BE2C (cell line): ENCODE data around the gene ASIC2.

Source experiments
- DNase-seq: peaks from one replicate; pipeline ENCODE4 v3.0.0-alpha.2; 2020
- H3K27me3 ChIP-seq: fragments of 250-450 bp; sonication (Bioruptor Pico); 2 replicates; pipeline ENCODE4 v1.5.1; 2020; ENCODE audit warnings: mild to moderate bottlenecking
- H3K36me3 ChIP-seq: fragments of 250-450 bp; sonication (Bioruptor Pico); 2 replicates; pipeline ENCODE4 v1.5.1; 2020; ENCODE audit warnings: mild to moderate bottlenecking
- H3K4me1 ChIP-seq: fragments of 250-450 bp; sonication (Bioruptor Pico); 2 replicates; pipeline ENCODE4 v1.5.1; 2020
- H3K4me3 ChIP-seq: 2 replicates; pipeline ENCODE4 v1.5.1; 2011; ENCODE audit warnings: low read depth, low read length
- H3K9me3 ChIP-seq: fragments of 250-450 bp; sonication (Bioruptor Pico); 2 replicates; pipeline ENCODE4 v1.5.1; 2020
- TF ChIP-seq, protein P1 (sequence below): IDR thresholded peaks from 2 replicates; pipeline ENCODE4 v1.5.1; 2012; ENCODE audit warnings: mild to moderate bottlenecking, low read depth, low read length

ASIC2 gene

DNA sequence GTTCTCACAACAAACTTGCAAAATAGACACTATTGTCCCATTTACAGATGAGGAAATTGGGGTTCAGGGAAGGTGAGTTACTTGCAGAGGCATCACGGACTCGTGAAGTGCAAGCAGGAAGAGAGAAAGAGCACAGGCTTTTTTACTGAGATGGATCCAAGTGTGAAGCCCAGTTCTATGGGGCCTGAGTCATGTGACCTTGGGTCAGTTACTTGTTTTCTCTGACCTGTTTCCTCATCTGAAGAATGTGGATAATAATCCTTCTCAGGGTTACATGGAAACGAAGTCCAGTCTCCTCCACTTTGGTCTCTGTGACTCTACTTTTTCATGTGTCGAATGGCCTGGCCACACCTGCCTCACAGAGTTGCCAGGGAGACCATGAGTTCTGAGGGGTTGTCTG lies 167.0 kb downstream of the ASIC2 start:
- no peak for DNase-seq
- TF ChIP-seq, protein P1, sequence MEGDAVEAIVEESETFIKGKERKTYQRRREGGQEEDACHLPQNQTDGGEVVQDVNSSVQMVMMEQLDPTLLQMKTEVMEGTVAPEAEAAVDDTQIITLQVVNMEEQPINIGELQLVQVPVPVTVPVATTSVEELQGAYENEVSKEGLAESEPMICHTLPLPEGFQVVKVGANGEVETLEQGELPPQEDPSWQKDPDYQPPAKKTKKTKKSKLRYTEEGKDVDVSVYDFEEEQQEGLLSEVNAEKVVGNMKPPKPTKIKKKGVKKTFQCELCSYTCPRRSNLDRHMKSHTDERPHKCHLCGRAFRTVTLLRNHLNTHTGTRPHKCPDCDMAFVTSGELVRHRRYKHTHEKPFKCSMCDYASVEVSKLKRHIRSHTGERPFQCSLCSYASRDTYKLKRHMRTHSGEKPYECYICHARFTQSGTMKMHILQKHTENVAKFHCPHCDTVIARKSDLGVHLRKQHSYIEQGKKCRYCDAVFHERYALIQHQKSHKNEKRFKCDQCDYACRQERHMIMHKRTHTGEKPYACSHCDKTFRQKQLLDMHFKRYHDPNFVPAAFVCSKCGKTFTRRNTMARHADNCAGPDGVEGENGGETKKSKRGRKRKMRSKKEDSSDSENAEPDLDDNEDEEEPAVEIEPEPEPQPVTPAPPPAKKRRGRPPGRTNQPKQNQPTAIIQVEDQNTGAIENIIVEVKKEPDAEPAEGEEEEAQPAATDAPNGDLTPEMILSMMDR: no peak
- peaks cover 9% of the 10 kb centered on the region for H3K27me3 ChIP-seq
- H3K9me3 ChIP-seq: no peaks in the 10 kb centered on the region
- no peaks in the 10 kb centered on the region for H3K36me3 ChIP-seq
- H3K4me3 ChIP-seq: no peak overlapping the region
- no peaks in the 10 kb centered on the region for H3K4me1 ChIP-seq

DNA sequence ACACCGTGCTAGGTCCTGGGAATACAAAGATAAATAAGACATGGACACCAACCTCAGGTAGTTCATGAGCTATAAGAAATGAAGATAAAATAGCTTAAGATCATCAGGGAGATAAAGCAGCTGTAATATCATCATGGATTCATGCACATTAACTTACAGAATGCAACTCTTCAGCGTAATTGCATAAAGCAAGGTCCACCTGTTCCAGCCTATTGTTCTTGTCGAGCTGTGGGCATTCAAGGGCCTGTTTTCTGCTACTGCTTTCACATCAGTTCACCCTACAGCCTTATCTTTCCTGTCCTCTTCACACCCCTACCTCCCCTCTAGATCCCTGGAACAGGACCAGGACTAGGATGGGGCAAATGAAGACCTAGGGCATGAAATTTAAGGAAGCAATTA lies 167.5 kb downstream of the ASIC2 start:
- Histone ChIP-seq H3K9me3 (no peaks in the 10 kb centered on the region), H3K4me1 (no peaks in the 10 kb centered on the region)
- TF ChIP-seq, protein P1: no peak

DNA sequence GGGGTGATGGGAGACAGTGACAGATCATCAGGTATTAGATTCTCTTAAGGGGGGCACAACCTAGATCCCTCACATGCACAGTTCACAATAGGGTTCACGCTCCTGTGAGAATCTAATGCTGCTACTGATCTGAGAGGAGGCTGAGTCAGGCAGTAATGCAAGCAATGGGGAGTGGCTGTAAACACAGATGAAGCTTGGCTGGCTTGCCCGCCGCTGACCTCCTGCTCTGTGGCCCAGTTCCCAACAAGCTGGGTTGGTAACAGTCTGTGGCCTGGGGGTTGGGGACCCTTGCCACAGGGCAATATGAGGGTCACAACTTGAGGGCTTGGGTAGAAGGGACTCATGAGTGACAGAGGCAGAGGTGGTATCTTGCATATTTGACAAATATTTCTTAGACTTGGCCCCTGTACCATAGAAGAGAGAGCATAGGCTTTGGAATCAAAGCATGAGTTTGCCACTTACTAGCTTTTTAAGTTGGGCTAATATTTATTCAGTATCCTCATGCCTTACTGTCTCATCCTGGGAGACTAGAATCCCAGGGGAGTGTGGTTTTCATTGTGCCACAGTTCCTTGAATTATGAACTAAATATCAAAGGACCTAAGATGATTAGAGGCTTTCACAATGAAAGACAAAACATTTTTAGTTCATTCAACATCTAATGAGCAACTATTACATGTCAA lies 168.1 kb downstream of the ASIC2 start:
- TF ChIP-seq, protein P1: no peak
- Histone ChIP-seq H3K9me3 (no peaks in the 10 kb centered on the region), H3K36me3 (no peaks in the 10 kb centered on the region), H3K4me3 (no peak overlapping the region), H3K4me1 (no peaks in the 10 kb centered on the region), H3K27me3 (peaks cover 5% of the 10 kb centered on the region)
- DNase-seq: no peak

More for the DNA sequence above, 167.5 kb downstream of the ASIC2 start:
- peaks cover 9% of the 10 kb centered on the region for H3K27me3 ChIP-seq
- DNase-seq: no peak
- H3K36me3 ChIP-seq: no peaks in the 10 kb centered on the region
- H3K4me3 ChIP-seq: no peak overlapping the region

DNA sequence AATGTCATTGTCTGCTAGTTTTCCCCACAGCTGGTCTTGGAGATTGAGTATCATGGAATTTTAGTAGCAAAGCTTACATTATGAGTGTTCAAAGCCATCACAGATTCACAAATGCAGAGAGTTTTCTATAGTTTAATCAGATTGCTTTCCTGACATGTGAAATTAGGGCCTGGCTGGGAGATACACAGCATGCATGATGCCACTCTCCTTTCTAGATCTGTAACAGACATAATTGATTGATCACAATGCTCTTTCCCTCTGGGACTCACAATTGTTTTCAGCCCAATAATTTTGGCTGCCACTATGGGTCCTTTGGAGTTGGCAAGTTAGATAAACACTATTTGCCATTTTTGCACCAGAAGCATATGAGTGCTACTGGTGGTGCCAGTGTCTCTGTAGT lies 168.9 kb downstream of the ASIC2 start:
- TF ChIP-seq, protein P1: no peak
- H3K27me3 ChIP-seq: peaks cover 2% of the 10 kb centered on the region; the same call in 1 of the 2 replicates
- no peak overlapping the region for H3K4me3 ChIP-seq
- no peaks in the 10 kb centered on the region for H3K36me3 ChIP-seq
- DNase-seq: no peak
- H3K9me3 ChIP-seq: no peaks in the 10 kb centered on the region
- no peaks in the 10 kb centered on the region for H3K4me1 ChIP-seq

DNA sequence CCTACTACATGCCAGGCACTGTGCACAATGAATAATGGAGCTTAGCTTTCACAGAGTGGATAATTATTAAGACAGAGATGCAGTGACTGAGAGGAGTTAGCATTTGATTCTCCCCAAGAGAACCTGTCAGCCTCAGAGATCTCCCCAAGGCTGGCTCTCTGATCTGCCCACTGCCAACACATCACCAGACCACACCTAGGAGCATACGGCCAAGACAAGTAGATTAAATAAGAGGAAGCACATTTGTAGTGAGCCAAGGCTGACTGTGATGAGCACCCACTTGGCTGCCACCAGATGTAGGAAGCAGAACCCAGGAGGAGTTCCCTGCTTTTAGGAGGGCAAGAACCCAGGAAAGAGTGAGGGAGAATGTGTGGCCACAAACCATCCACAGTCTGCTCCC lies 171.3 kb downstream of the ASIC2 start:
- Histone ChIP-seq H3K4me3 (no peak overlapping the region), H3K9me3 (no peaks in the 10 kb centered on the region), H3K36me3 (no peaks in the 10 kb centered on the region)

DNA sequence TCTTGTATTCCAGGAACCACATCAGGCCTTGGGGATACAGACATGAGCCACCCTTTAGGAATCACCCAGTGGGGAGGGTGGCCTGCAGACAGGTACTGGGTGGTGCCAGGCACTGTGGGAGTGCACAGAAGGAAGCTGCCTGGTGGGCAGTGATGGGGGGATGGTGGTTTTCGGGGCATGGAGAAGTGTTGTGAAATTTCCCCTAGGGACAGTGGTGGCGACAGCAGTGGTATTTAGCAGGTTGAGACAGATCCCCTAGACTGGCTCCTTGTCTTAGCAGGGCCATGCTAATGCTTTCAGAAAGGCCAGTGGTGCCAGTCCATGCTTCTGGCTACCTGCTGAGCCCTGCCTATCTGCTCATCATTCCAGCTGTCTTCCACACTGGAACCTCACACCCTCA lies 171.8 kb downstream of the ASIC2 start:
- H3K9me3 ChIP-seq: no peaks in the 10 kb centered on the region
- no peak for DNase-seq
- H3K27me3 ChIP-seq: peaks cover 2% of the 10 kb centered on the region; the same call in 1 of the 2 replicates
- TF ChIP-seq, protein P1: no peak
- no peak overlapping the region for H3K4me3 ChIP-seq
- H3K36me3 ChIP-seq: no peaks in the 10 kb centered on the region
- H3K4me1 ChIP-seq: no peaks in the 10 kb centered on the region

More for the DNA sequence above, 171.3 kb downstream of the ASIC2 start:
- TF ChIP-seq, protein P1: no peak
- DNase-seq: no peak
- peaks cover 2% of the 10 kb centered on the region; the same call in 1 of the 2 replicates for H3K27me3 ChIP-seq
- H3K4me1 ChIP-seq: no peaks in the 10 kb centered on the region
